Hematopoietic multipotent progenitor cell treated with erythropoietin and hydrocortisone succinate and interleukin-3 and kit ligand, for 8 days (in vitro differentiated cells): ENCODE results near the gene GPRIN3.

ENCODE experiments used
- DNase-seq: peaks from one replicate; pipeline ENCODE4 v3.0.0-alpha.2; 2015

Gene GPRIN3

GRCh38 chr4:89307446-89308160 lies at the start of gene GPRIN3:
TSS of gene GPRIN3 (minus strand) at chr4:89307800. CDS start at chr4:89250110, 57,690 bp downstream.
- DNase-seq = no peak

GRCh38 chr4:89357340-89357739 lies 49.7 kb upstream of the GPRIN3 start:
- no peak for DNase-seq

- DNase-seq = no peak
Observed at GRCh38 chr4:89356086-89356485, 48.5 kb upstream of the GPRIN3 start.

- DNase-seq = no peak
Observed at GRCh38 chr4:89353514-89353913, 45.9 kb upstream of the GPRIN3 start.

- DNase-seq = no peak
Observed at GRCh38 chr4:89352541-89352940, 44.9 kb upstream of the GPRIN3 start.

GRCh38 chr4:89351201-89351600 lies 43.6 kb upstream of the GPRIN3 start:
- DNase-seq = no peak

- no peak for DNase-seq
Observed at GRCh38 chr4:89347363-89348025, 39.9 kb upstream of the GPRIN3 start.

- DNase-seq = no peak
Observed at GRCh38 chr4:89344571-89344970, 37.0 kb upstream of the GPRIN3 start.

- DNase-seq = no peak
Observed at GRCh38 chr4:89338206-89338605, 30.6 kb upstream of the GPRIN3 start.

- DNase-seq = no peak
Observed at GRCh38 chr4:89337681-89338080, 30.1 kb upstream of the GPRIN3 start.

- no peak for DNase-seq
Observed at GRCh38 chr4:89336818-89337420, 29.3 kb upstream of the GPRIN3 start.

GRCh38 chr4:89334830-89335229 lies 27.2 kb upstream of the GPRIN3 start:
- no peak for DNase-seq

GRCh38 chr4:89334311-89334710 lies 26.7 kb upstream of the GPRIN3 start:
- DNase-seq = no peak

- no peak for DNase-seq
Observed at GRCh38 chr4:89331686-89332544, 24.3 kb upstream of the GPRIN3 start.

GRCh38 chr4:89331197-89331596 lies 23.6 kb upstream of the GPRIN3 start:
- no peak for DNase-seq

- no peak for DNase-seq
Observed at GRCh38 chr4:89329280-89329679, 21.7 kb upstream of the GPRIN3 start.

GRCh38 chr4:89324671-89325070 lies 17.1 kb upstream of the GPRIN3 start:
- peak; percentile 10 for DNase-seq

- DNase-seq = no peak
Observed at GRCh38 chr4:89322671-89323070, 15.1 kb upstream of the GPRIN3 start.

GRCh38 chr4:89319756-89320155 lies 12.2 kb upstream of the GPRIN3 start:
- DNase-seq = no peak

GRCh38 chr4:89316931-89317366 lies 9.3 kb upstream of the GPRIN3 start:
- DNase-seq = peak; percentile 11

GRCh38 chr4:89316211-89316610 lies 8.6 kb upstream of the GPRIN3 start:
- no peak for DNase-seq

- no peak for DNase-seq
Observed at GRCh38 chr4:89314291-89314690, 6.7 kb upstream of the GPRIN3 start.

- DNase-seq = no peak
Observed at GRCh38 chr4:89312066-89312465, 4.5 kb upstream of the GPRIN3 start.
